PC-9 (cell line): ENCODE results near the gene ABI3BP. TPM values are rescaled to one million over a fixed set of nuclear protein-coding genes. Genes with fewer than 3 reads are reported as not detected.

Source experiments
- BruUV-seq: library from RNA; stranded (reverse); fragments of 400-500 nt; replicated peaks from 2 replicates; lab custom pipeline; 2021; lab: Mats Ljungman, UMichigan
- CTCF ChIA-PET: fragments of 300-600 bp; sonication (Branson Sonifier 250); formaldehyde crosslinking; loops from one replicate; lab custom pipeline; 2022; ENCODE audit warnings: antibody characterized with exemption; lab: Charles Lee
- POLR2A ChIA-PET: fragments of 300-600 bp; sonication (Branson Sonifier 250); formaldehyde crosslinking; loops from one replicate; lab custom pipeline; 2022; ENCODE audit warnings: antibody characterized with exemption; ENCODE audit not compliant: unreplicated experiment; lab: Charles Lee
- DNase-seq, 2 experiments: peaks; one replicate each; pipeline versions ENCODE4 v3.0.0 to v3.0.0-alpha.2; 2015 to 2022; ENCODE audit warnings: mixed read lengths in 1 of 2
- H2AFZ ChIP-seq: fragments of 200-600 bp; sonication (generic); 2 replicates; pipeline ENCODE4 v1.8.1; 2017; ENCODE audit warnings: antibody characterized with exemption
- H3F3A ChIP-seq: fragments of 200-600 bp; sonication (generic); 2 replicates; pipeline ENCODE4 v1.8.1; 2017; ENCODE audit warnings: antibody characterized with exemption, mild to moderate bottlenecking, low read depth; ENCODE audit not compliant: insufficient read depth
- H3K27ac ChIP-seq: fragments of 200-600 bp; sonication (generic); 2 replicates; pipeline ENCODE4 v1.6.1; 2016; ENCODE audit warnings: mixed run types
- H3K27me3 ChIP-seq: fragments of 200-600 bp; sonication (generic); 2 replicates; pipeline ENCODE4 v1.6.1; 2016; ENCODE audit warnings: low read depth, mixed run types; ENCODE audit not compliant: insufficient read depth
- H3K36me3 ChIP-seq: fragments of 200-600 bp; sonication (generic); 2 replicates; pipeline ENCODE4 v1.6.1; 2016; ENCODE audit warnings: low read depth, mixed run types
- H3K4me1 ChIP-seq: fragments of 200-600 bp; sonication (generic); replicated peaks from 2 replicates; pipeline ENCODE4 v1.6.1; 2016; ENCODE audit warnings: mixed run types; ENCODE audit not compliant: insufficient read depth
- H3K4me2 ChIP-seq: fragments of 200-600 bp; sonication (generic); 2 replicates; pipeline ENCODE4 v1.6.1; 2017; ENCODE audit warnings: mixed run types
- H3K4me3 ChIP-seq: fragments of 200-600 bp; sonication (generic); 2 replicates; pipeline ENCODE4 v1.6.1; 2016; ENCODE audit warnings: mixed run types
- H3K79me2 ChIP-seq: fragments of 200-600 bp; sonication (generic); 2 replicates; pipeline ENCODE4 v1.6.1; 2017; ENCODE audit warnings: low read depth, mixed run types
- H3K9me2 ChIP-seq: fragments of 200-600 bp; sonication (generic); 2 replicates; pipeline ENCODE4 v1.8.1; 2017; ENCODE audit warnings: mild to moderate bottlenecking; ENCODE audit not compliant: insufficient read depth
- H3K9me3 ChIP-seq: fragments of 200-600 bp; sonication (generic); 2 replicates; pipeline ENCODE4 v1.8.1; 2016; ENCODE audit warnings: low read depth; ENCODE audit not compliant: insufficient read depth
- H4K20me1 ChIP-seq: fragments of 200-600 bp; sonication (generic); 2 replicates; pipeline ENCODE4 v1.8.1; 2017; ENCODE audit not compliant: insufficient read depth
- EZH2 ChIP-seq: fragments of 200-600 bp; sonication (generic); IDR thresholded peaks from 2 replicates; pipeline ENCODE4 v1.8.0; 2017; ENCODE audit warnings: antibody characterized with exemption, low read depth
- intact Hi-C: fragments of 100-400 bp; cut with micrococcal nuclease; formaldehyde crosslinking; loops from one replicate; pipeline ENCODE4 v1.10.0; 2022; ENCODE audit not compliant: unreplicated experiment
- total RNA-seq: library from RNA; stranded (reverse); gene quantifications from 2 replicates; pipeline ENCODE4 v1.2.3, GENCODE V29; 2021
- TF ChIP-seq, protein P1 (sequence below): fragments of 200-600 bp; sonication (generic); conservative IDR thresholded peaks from 2 replicates; pipeline ENCODE4 v1.6.1; 2017; ENCODE audit warnings: mixed run types, antibody characterized with exemption, mild to moderate bottlenecking, moderate library complexity

The ABI3BP gene
- total RNA-seq, 1 experiment from 2014 or later, result 4.2 TPM

DNA sequence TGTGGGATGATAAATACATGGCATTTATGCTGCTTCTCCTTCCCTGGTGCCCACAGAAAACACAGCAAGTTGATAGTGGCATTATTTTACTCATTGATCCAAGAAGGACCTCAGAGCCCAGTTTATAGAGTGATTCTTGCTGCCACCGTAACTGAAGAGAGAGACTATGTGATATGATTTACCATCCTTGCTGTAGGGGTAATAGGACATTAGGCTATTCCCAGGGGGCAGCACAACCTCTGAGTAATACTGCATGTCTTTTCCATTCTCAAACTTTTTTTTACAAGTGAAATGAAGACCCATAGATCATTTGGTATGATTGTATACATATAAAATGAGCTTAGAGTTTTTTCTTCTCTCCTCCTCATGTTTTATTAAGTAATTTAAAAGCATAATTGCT lies 136.4 kb downstream of the ABI3BP start:
- intact Hi-C loops, result no loop called here
- Histone ChIP-seq H3K4me3 (no peak overlapping the region), H3K79me2 (no peaks in the 10 kb centered on the region), H3K4me2 (no peak overlapping the region), H3K9me3 (no peaks in the 10 kb centered on the region), H3K4me1 (no peaks in the 10 kb centered on the region), H3F3A (no peaks in the 10 kb centered on the region), H3K36me3 (no peaks in the 10 kb centered on the region), H3K9me2 (no peaks in the 10 kb centered on the region), H2AFZ (no peak overlapping the region), H3K27ac (no peak overlapping the region), H3K27me3 (no peaks in the 10 kb centered on the region), H4K20me1 (no peaks in the 10 kb centered on the region)
- BruUV-seq, result no TSS peak
- CTCF ChIA-PET, result no interaction called here
- POLR2A ChIA-PET, result no interaction called here
- no peak for TF ChIP-seq EZH2
- TF ChIP-seq, protein P1, sequence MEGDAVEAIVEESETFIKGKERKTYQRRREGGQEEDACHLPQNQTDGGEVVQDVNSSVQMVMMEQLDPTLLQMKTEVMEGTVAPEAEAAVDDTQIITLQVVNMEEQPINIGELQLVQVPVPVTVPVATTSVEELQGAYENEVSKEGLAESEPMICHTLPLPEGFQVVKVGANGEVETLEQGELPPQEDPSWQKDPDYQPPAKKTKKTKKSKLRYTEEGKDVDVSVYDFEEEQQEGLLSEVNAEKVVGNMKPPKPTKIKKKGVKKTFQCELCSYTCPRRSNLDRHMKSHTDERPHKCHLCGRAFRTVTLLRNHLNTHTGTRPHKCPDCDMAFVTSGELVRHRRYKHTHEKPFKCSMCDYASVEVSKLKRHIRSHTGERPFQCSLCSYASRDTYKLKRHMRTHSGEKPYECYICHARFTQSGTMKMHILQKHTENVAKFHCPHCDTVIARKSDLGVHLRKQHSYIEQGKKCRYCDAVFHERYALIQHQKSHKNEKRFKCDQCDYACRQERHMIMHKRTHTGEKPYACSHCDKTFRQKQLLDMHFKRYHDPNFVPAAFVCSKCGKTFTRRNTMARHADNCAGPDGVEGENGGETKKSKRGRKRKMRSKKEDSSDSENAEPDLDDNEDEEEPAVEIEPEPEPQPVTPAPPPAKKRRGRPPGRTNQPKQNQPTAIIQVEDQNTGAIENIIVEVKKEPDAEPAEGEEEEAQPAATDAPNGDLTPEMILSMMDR, result no peak
- DNase-seq, result no peak

DNA sequence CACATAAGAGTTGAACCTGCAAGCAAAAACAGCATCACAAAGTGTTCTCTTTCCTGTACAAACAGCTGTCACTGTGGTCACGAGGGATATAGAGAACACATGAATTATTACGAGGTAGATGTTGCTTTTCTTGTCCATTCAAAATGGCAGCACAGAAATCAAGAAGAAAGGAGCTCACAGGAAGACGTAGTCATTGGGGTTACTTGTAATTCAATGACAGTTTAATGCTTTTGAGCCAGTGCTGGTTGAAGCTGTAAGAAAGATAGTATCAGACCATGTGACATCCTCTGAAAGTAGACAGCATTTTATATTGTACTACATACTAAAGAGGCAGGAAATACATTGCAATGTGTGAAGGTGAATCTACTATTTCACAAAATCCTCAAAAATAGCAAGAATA lies 140.4 kb downstream of the ABI3BP start:
- no peak for DNase-seq
- intact Hi-C loops, result no loop called here
- Histone ChIP-seq H3K27ac (no peak overlapping the region), H3K9me3 (no peaks in the 10 kb centered on the region), H3F3A (no peaks in the 10 kb centered on the region), H3K4me3 (no peak overlapping the region), H3K79me2 (no peaks in the 10 kb centered on the region), H3K27me3 (no peaks in the 10 kb centered on the region), H3K9me2 (no peaks in the 10 kb centered on the region), H2AFZ (no peak overlapping the region), H3K4me1 (no peaks in the 10 kb centered on the region), H3K4me2 (no peak overlapping the region), H4K20me1 (no peaks in the 10 kb centered on the region), H3K36me3 (no peaks in the 10 kb centered on the region)
- no TSS peak for BruUV-seq
- ChIA-PET CTCF (no interaction called here), POLR2A (no interaction called here)
- TF ChIP-seq, protein P1, result no peak
- no peak for TF ChIP-seq EZH2

DNA sequence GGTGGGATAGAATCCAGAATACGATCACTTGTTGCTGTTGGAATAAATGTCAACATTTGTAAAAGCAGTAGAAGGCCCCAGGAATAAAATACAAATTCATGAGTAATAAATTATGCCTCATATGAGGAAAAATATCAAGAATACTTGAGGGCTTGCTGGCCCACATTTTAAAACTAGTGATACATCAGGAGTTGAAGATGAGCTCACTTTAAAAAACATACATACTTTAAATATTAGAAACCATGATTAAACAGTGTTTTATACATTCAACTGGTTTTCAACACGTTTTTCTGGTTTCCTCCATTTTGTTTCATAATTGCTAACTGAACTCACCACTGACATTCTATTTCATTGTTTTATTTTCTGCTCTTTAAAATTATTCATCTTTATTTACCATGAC lies 142.5 kb downstream of the ABI3BP start:
- no peak overlapping the region for H2AFZ ChIP-seq
- no TSS peak for BruUV-seq
- CTCF ChIA-PET, result no interaction called here
- no peak overlapping the region for H3K27ac ChIP-seq
- no peaks in the 10 kb centered on the region for H3K9me3 ChIP-seq
- no peaks in the 10 kb centered on the region for H3K4me1 ChIP-seq
- H3K9me2 ChIP-seq, result no peaks in the 10 kb centered on the region
- TF ChIP-seq, protein P1, result no peak
- no peak for TF ChIP-seq EZH2
- intact Hi-C loops, result no loop called here
- H3K4me3 ChIP-seq, result no peak overlapping the region
- H3K36me3 ChIP-seq, result no peaks in the 10 kb centered on the region
- no peaks in the 10 kb centered on the region for H3K27me3 ChIP-seq
- no peak for DNase-seq
- H3K4me2 ChIP-seq, result no peak overlapping the region
- no peaks in the 10 kb centered on the region for H3K79me2 ChIP-seq
- POLR2A ChIA-PET, result no interaction called here
- no peaks in the 10 kb centered on the region for H3F3A ChIP-seq
- H4K20me1 ChIP-seq, result no peaks in the 10 kb centered on the region
